Measurements from ENCODE around the gene EXOSC2.

DNA sequence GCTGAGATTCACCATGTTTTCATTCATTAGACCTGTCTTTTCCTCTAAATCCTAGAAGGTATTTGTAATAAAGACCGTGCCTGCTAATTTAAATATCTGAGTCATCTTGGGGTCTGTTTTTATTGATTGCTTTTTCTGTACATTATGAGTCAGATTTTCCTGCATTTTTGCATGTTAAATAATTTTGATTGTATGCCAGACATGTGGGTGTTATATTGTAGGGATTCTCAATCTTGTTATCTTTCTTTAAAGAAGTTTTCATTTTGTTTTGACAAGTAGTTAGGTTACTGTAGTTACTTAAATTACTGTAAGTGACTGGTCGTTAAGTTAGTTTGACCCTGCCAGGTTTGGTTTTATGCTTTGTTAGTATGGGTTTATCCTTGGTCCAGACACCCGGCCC is 35.1 kb downstream of the EXOSC2 start:
- TF ChIP-seq, protein P1, sequence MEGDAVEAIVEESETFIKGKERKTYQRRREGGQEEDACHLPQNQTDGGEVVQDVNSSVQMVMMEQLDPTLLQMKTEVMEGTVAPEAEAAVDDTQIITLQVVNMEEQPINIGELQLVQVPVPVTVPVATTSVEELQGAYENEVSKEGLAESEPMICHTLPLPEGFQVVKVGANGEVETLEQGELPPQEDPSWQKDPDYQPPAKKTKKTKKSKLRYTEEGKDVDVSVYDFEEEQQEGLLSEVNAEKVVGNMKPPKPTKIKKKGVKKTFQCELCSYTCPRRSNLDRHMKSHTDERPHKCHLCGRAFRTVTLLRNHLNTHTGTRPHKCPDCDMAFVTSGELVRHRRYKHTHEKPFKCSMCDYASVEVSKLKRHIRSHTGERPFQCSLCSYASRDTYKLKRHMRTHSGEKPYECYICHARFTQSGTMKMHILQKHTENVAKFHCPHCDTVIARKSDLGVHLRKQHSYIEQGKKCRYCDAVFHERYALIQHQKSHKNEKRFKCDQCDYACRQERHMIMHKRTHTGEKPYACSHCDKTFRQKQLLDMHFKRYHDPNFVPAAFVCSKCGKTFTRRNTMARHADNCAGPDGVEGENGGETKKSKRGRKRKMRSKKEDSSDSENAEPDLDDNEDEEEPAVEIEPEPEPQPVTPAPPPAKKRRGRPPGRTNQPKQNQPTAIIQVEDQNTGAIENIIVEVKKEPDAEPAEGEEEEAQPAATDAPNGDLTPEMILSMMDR (conservative IDR thresholded peaks at IDR 0.05) = no peak
- TF ChIP-seq EZH2 (IDR thresholded peaks at IDR 0.05; ENCODE audit: low read depth) = no peak
